Mucosa of rectum (tissue), 2 donors: ENCODE data around the gene NFIC.
A peak's percentile ranks its signal among the peaks of the same experiment; 100 is the strongest.
"Not testable (repeated sequence)": the region's sequence is repeated elsewhere in the genome, so short reads cannot be mapped to it uniquely, and the experiment has no call there.

ENCODE experiments used
- H3K27ac ChIP-seq, 2 donors: one replicate each; pipeline ENCODE4 v1.7.0; 2013; ENCODE audit warnings: inconsistent platforms in 2 of 2, low read depth in 2 of 2, low read length in 2 of 2
- H3K27me3 ChIP-seq, 2 donors: one replicate each; pipeline ENCODE4 v1.7.0; 2013; ENCODE audit warnings: low read length in 2 of 2; ENCODE audit not compliant: control insufficient read depth in 2 of 2, insufficient read depth in 2 of 2
- H3K36me3 ChIP-seq, 2 donors: one replicate each; pipeline ENCODE4 v1.7.0; 2013; ENCODE audit warnings: low read length in 2 of 2; ENCODE audit not compliant: control insufficient read depth in 2 of 2, insufficient read depth in 2 of 2
- H3K4me1 ChIP-seq, 2 donors: one replicate each; pipeline ENCODE4 v1.7.0; 2013; ENCODE audit warnings: low read length in 2 of 2, mild to moderate bottlenecking in 1 of 2; ENCODE audit not compliant: control insufficient read depth in 2 of 2, insufficient read depth in 2 of 2
- H3K4me3 ChIP-seq, 2 donors: one replicate each; pipeline ENCODE4 v1.7.0; 2013; ENCODE audit warnings: low read length in 2 of 2
- H3K9ac ChIP-seq, 2 donors: one replicate each; pipeline ENCODE4 v1.7.0; 2013; ENCODE audit warnings: low read length in 2 of 2, low read depth in 1 of 2, mild to moderate bottlenecking in 1 of 2
- H3K9me3 ChIP-seq, 2 donors: one replicate each; pipeline ENCODE4 v1.7.0; 2013; ENCODE audit warnings: low read length in 2 of 2; ENCODE audit not compliant: control insufficient read depth in 2 of 2
- donor health status: healthy.
- donor health status: Normal muscosa, but diverticular disease.

Gene NFIC

DNA sequence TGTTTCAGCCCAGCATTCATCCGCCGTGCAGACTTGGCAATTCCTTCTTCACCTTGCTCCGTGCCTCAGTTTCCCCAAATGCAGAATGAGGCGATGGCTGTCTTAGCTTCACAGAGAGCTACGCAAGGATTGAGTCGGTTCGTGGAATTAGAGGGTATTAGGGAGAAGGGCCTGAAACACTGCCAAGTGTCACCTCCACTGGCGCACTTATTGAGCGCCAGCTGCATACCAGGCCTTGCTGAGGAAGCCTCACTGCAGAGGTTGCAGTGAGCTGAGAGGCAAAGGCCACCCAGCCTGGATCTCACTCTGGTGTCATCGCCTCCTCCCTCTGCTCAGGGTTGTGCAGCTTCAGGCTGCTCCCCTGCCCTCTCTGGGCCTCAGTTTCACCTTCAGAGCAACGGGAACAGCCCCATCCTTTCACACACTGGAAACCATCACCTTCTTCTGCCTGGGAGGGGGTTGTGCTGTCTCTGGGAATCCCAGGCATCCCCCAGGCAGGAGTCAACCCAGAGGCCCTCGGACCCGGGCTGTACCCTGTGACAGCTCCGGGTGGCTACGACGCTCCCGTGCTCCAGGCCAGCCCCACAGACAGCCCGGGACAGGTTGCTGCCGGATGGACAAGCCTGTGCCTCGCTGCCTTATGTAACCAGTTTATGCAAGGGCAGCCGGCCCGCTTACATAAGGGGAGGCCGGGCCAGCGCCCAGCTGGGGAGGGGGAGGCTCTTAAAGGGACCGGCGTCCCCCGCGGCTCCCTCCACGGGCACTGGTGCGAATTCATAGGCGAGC, 31.9 kb downstream of the NFIC start:
- Histone ChIP-seq H3K4me1 (peaks cover 20 to 25% of the 10 kb centered on the region in 2 donors), H3K9ac (peak overlapping the region; percentile 59 to 65), H3K27me3 (no peaks in the 10 kb centered on the region), H3K36me3 (no peaks in the 10 kb centered on the region), H3K9me3 (no peaks in the 10 kb centered on the region), H3K27ac (peak overlapping the region; percentile 81 to 85), H3K4me3 (peak overlapping the region; percentile 37 to 57)

DNA sequence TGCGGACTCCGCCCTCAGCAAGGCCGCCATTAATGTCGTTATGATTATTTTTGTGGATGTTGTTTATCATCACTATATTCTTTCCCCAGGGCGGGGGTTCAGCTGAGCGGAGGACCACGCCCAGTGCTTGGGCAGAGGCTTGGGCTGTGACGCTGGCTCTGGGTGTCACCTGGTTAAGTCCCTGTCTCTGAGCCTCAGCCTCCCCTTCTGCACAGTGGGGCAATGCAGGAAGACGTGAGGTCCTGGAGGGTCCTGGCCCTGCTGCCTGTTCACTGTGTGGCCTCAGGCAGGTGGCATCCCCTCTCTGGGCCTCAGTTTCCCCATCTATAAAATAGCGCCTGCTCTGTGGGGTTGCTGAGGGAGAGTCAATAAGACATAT, 32.5 kb downstream of the NFIC start:
- Histone ChIP-seq H3K27ac (peak overlapping the region; percentile 81 to 85), H3K4me3 (peak overlapping the region in 1 of 2 donors; percentile 3), H3K9me3 (no peaks in the 10 kb centered on the region), H3K9ac (peak overlapping the region in 1 of 2 donors; percentile 59), H3K27me3 (no peaks in the 10 kb centered on the region), H3K36me3 (no peaks in the 10 kb centered on the region), H3K4me1 (peaks cover 20 to 26% of the 10 kb centered on the region in 2 donors)

DNA sequence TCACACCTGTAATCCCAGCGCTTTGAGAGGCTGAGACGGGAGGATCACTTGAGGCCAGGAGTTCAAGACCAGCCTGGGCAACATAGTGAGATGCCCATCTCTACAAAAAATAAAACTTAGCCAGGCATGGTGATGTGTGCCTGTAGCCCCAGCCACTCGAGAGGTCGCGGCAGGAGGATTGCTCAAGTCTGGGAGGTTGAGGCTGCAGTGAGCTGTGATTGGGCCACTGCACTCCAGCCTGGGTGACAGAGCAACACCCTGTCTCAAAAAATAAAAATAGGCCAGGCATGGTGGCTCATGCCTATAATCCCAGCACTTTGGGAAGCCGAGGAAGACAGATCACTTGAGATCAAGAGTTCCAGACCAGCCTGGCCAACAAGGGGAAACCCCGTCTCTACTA, 32.9 kb downstream of the NFIC start:
- not testable (repeated sequence) for H3K36me3 ChIP-seq, H3K9ac ChIP-seq, H3K4me3 ChIP-seq, H3K9me3 ChIP-seq, H3K27me3 ChIP-seq
- Histone ChIP-seq H3K27ac (peak overlapping the region; percentile 81 to 85), H3K4me1 (peaks cover 20 to 26% of the 10 kb centered on the region in 2 donors)

DNA sequence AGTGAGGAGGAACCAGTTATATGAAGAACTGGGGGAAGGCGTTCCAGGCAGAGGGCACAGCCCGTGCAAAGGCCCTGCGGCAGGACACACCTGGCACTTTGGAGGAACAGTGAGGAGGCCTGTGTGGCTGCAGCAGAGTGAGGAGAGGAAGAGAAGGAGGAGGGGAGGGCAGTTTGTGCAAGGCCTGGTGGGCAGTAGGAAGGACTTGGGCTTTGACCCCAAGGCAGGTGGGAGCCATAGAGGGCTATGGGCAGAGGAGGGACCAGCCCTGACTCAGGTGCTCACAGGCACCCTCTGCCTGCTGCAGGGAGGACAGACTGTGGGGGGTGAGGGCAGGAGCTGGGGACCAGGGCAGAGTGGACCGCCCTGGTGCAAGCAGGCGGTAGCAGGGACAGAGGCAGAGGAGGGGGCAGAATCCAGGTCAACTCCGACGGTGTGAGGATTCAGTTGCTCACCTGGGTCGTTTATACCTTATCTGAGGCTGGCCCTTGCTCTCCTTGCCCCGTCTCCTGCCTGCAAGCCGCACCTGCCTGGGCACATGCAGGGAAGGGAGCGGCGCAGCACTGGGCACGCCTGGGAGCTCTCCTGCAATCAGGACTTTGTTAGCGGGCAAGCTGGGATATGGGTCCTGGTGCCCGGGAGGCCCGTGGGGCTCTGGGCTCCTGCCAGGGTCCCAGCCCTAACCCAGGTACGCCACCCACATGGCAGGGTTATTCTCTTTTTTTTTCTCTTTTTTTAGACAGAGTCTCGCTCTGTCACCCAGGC, 34.8 kb downstream of the NFIC start:
- H3K4me3 ChIP-seq = no peak overlapping the region
- no peaks in the 10 kb centered on the region for H3K9me3 ChIP-seq
- H3K36me3 ChIP-seq = no peaks in the 10 kb centered on the region
- H3K27ac ChIP-seq = no peak overlapping the region
- peaks cover 20 to 26% of the 10 kb centered on the region in 2 donors for H3K4me1 ChIP-seq
- H3K9ac ChIP-seq = no peak overlapping the region
- no peaks in the 10 kb centered on the region for H3K27me3 ChIP-seq

DNA sequence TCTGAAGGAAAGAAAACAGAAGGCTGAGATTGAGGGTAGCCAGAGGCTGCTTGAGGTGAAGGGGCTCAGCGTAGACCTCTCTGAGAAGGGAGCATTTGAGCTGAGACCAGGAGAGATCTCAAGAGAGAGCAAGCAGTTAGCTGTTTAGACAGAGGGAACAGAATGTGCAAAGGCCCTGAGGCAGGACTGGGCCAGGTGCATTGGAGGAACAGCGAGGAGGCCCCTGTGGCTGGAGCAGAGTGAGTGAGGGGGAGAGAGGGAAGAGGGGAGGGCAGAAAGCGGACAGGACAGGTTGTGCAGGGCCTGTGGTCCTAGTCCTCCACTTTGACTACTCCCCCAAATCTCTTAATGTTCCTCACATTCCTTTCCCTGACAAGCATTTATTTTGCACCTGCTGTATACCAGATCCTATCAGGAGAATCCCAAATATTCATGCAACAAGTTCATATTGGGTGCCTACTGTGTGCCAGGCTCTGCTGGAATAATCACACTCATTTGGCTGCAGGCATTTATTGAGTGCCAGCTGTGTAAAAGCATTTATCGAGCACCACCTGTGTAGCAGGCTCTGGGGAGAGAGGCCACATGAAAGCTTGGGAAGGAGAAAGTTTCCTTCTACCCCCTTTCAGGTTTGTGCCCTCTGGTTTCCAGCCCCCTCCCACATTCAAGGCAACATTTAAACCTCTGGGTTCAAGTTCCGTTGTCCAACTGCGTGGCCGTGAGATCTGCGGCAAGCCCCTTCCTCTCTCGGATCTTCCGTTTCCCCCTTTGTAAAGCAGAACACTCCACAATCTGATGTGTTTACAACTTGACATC, 36.5 kb downstream of the NFIC start:
- H3K4me3 ChIP-seq = no peak overlapping the region
- no peaks in the 10 kb centered on the region for H3K27me3 ChIP-seq
- peaks cover 12 to 18% of the 10 kb centered on the region in 2 donors for H3K4me1 ChIP-seq
- peak overlapping the region in 1 of 2 donors; percentile 59 for H3K9ac ChIP-seq
- H3K27ac ChIP-seq = peak overlapping the region; percentile 88 to 91
- no peaks in the 10 kb centered on the region for H3K9me3 ChIP-seq
- no peaks in the 10 kb centered on the region for H3K36me3 ChIP-seq

DNA sequence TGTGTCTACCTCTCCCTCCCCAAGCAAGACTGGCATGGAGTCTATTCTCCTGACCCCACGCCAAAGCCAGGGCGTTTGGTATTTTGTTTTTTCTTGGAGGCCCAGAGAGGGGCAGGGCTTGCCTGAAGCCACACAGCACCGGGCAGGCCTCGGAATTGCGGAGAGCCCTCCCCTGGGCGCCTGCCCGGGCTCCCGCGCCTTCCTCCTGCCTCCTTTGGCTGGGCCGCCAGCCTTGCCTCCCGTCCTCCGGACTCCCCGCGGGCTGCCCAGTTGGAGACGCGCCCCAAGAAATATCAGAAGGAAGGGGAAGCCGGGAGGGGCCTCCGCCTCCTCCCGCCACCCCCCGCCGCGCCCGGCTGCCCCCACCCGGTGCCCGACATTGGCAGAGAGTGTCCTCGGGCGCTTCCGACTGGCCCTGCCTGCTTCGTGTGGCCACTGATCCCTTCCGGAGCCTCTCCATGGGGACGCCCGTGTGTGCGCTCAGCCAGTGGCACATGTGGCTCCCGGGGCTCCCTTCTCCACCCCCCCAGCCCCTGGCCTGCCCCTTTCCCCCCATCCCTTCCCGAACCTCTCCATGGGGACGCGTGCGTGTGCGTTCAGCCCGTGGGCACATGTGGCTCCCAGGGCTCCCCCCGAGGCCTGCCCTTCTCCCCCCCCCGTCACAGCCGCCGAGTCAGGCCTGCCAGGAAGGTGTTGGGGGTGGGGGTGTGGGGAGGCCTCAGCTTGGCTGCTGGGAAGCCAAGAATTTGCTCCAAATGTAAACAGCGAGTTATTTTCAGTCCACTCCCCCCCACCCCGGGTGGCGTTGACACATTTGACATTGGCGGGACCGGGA, 37.3 kb downstream of the NFIC start:
- Histone ChIP-seq H3K4me3 (no peak overlapping the region), H3K27me3 (no peaks in the 10 kb centered on the region), H3K4me1 (peaks cover 3 to 13% of the 10 kb centered on the region in 2 donors)

DNA sequence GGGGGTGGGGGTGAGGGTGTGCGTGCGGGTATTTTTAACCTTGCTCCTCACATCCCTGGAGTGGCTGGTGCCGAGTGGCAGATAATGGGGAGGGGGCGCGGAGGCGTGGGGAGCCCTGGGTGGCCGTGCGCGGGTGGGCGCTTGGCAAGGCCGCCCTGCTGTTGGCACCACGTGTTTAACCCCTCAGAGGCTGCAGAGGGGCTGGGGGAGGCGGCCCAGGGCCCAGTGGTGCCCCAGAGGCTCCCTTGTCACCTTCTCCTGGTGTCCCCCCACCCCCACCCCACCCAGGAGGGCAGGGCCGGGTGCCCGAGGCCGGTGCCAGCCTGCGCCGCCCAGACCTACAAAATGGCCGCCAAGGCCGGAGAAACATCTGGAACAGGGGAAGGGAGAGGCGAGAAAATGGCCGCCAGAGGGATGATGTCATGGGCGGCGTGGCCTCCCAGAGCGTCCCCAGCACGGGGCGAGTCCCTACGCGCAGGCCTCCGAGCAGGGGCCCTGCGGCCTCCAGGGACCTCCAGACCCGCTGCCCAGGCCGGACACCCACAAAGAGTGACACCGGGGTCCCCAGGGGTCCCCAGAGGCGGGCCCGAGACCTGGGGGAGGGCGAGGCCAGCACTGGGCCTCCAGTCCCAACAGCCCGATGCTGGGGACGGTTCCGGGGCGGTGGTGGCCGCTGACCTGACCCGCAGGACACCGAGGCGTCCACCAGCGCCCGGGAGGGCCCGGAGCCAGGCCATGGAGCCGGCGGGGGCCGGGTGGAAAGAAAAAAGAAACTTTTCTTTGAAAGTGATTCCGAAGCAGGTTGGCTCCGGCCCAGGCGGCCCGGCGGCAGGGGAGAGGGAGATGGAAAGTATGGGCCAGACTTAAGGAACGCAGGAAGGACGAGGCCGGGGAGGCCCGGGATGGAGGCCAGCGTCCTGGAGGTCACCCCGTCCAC, 38.2 kb downstream of the NFIC start:
- Histone ChIP-seq H3K36me3 (no peaks in the 10 kb centered on the region), H3K4me1 (peaks cover 0 to 9% of the 10 kb centered on the region in 2 donors), H3K27ac (peak overlapping the region; percentile 88 to 91), H3K27me3 (no peaks in the 10 kb centered on the region), H3K9me3 (no peaks in the 10 kb centered on the region), H3K9ac (peak overlapping the region; percentile 14 to 66), H3K4me3 (peak overlapping the region in 1 of 2 donors; percentile 22)

More for the DNA sequence above, 37.3 kb downstream of the NFIC start:
- Histone ChIP-seq H3K27ac (peak overlapping the region; percentile 88 to 91), H3K9me3 (no peaks in the 10 kb centered on the region), H3K36me3 (no peaks in the 10 kb centered on the region), H3K9ac (peak overlapping the region; percentile 6 to 66)

DNA sequence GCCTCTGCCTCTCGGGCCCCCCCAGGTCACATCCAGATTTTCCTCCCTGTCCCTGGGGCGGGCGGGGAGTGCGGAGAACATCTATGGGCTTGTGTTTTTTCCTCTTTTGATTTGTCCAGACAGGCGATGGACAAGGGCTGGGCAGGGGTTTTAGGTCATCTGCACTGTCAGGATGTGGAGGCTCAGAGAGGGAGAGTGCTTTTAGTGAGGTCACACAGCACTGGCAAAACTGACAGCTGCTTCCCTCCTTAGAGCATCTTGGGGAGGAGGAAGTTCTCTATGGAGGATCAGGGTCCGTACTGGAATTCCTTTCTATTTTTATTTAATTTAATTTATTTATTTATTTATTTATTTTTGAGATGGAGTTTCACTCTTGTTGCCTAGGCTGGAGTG, 38.9 kb downstream of the NFIC start:
- Histone ChIP-seq H3K9ac (peak overlapping the region in 1 of 2 donors; percentile 66), H3K4me3 (no peak overlapping the region), H3K4me1 (peaks cover 0 to 9% of the 10 kb centered on the region in 2 donors)

More for the DNA sequence above, 38.9 kb downstream of the NFIC start:
- H3K27ac ChIP-seq = peak overlapping the region; percentile 88 to 91
- H3K27me3 ChIP-seq = no peaks in the 10 kb centered on the region
- H3K9me3 ChIP-seq = no peaks in the 10 kb centered on the region
- H3K36me3 ChIP-seq = no peaks in the 10 kb centered on the region
